ENCODE results near the gene CLCA1. TPM values are rescaled to one million over a fixed set of nuclear protein-coding genes. Genes with fewer than 3 reads are reported as not detected.
A peak's percentile ranks its signal among the peaks of the same experiment; 100 is the strongest.

CLCA1 gene
- total and polyA plus RNA-seq, 2 experiments from 2014 or later, result not detected

DNA sequence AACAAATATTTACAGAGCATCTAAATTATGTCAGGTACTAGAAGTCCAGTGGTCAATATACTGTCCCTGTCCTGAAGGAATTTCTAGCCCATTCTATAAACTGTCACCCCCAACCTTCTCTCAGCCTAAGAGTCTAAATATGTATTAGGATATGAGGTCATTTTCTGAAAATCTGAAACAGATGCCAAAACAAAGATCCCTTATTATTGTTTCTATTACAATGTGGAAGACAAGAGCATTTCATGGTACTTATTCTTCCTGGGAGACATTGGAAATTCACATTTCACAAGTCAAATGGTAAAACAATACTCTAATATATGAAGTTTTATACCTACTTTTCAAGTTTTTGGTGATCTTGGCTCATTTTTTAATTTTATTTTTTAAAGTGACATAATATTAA, 2.6 kb downstream of the CLCA1 start (continued):
- TF ChIP-seq ZNF462 (CRISPR knock-in tag; IDR thresholded peaks at IDR 0.05) (no peak), CREB1 (CRISPR knock-in tag; IDR thresholded peaks at IDR 0.05; ENCODE audit: low read depth) (no peak), POLR2AphosphoS5 (IDR thresholded peaks at IDR 0.05; ENCODE audit: low read depth) (no peak), NANOG (IDR thresholded peaks at IDR 0.05; ENCODE audit: borderline replicate concordance) (no peak), ZNF331 (CRISPR knock-in tag; IDR thresholded peaks at IDR 0.05; ENCODE audit: low read depth) (no peak)

GRCh38 chr1:86472152-86472551, 3.4 kb downstream of the CLCA1 start:
- no peaks in the 10 kb centered on the region for H3K79me2 ChIP-seq (replicated peaks; ENCODE audit: insufficient read depth)
- no peaks in the 10 kb centered on the region for H3K9me3 Mint-ChIP-seq
- peaks cover 6% of the 10 kb centered on the region for H3K4me1 Mint-ChIP-seq
- H3K27me3 ChIP-seq (ENCODE audit: insufficient read depth), result no peaks in the 10 kb centered on the region
- DNase-seq (ENCODE audit: low spot score) (peak; percentile 49), ATAC-seq (peak; percentile 83)
- no peaks in the 10 kb centered on the region for H3F3A ChIP-seq (replicated peaks; ENCODE audit: low read depth)
- H3K9me2 ChIP-seq (ENCODE audit: insufficient read depth), result no peaks in the 10 kb centered on the region
- no peak overlapping the region for H3K4me2 ChIP-seq
- H3K4me3 ChIP-seq, result no peak overlapping the region
- H4K20me1 ChIP-seq (replicated peaks; ENCODE audit: insufficient read depth), result no peaks in the 10 kb centered on the region
- H3K4me3 Mint-ChIP-seq, result no peak overlapping the region
- H3K27me3 Mint-ChIP-seq (ENCODE audit: insufficient read depth, low read depth, poor library complexity), result no peaks in the 10 kb centered on the region
- no peaks in the 10 kb centered on the region for H3K36me3 Mint-ChIP-seq (ENCODE audit: low read depth)
- H3K36me3 ChIP-seq (ENCODE audit: insufficient read depth), result no peaks in the 10 kb centered on the region
- H3K27ac ChIP-seq (ENCODE audit: low read depth), result no peak overlapping the region
- H2AFZ ChIP-seq, result 0 out of 2 replicates have a peak overlapping the region, but pooled peaks have one; percentile 39
- H3K27ac Mint-ChIP-seq, result peak overlapping the region; percentile 54; the same call in 1 of the 2 replicates
- H3K4me1 ChIP-seq (ENCODE audit: insufficient read depth), result no peaks in the 10 kb centered on the region
- TF ChIP-seq ZNF331 (CRISPR knock-in tag; IDR thresholded peaks at IDR 0.05; ENCODE audit: low read depth), result no peak
- TF ChIP-seq STAT1 (IDR thresholded peaks at IDR 0.05; ENCODE audit: unreplicated experiment), result no peak
- no peak for TF ChIP-seq EZH2phosphoT487 (IDR thresholded peaks at IDR 0.05; ENCODE audit: unreplicated experiment)
- TF ChIP-seq ETS1 (IDR thresholded peaks at IDR 0.05), result no peak
- no peak for TF ChIP-seq POLR2AphosphoS5 (IDR thresholded peaks at IDR 0.05; ENCODE audit: low read depth)
- TF ChIP-seq NANOG (IDR thresholded peaks at IDR 0.05; ENCODE audit: borderline replicate concordance), result no peak
- TF ChIP-seq ZNF462 (CRISPR knock-in tag; IDR thresholded peaks at IDR 0.05), result no peak
- TF ChIP-seq JUNB (IDR thresholded peaks at IDR 0.05; ENCODE audit: unreplicated experiment), result no peak
